Measurements from ENCODE around the gene ODAD2.
"Not testable (repeated sequence)": the region's sequence is repeated elsewhere in the genome, so short reads cannot be mapped to it uniquely, and the experiment has no call there.

The ODAD2 gene

DNA sequence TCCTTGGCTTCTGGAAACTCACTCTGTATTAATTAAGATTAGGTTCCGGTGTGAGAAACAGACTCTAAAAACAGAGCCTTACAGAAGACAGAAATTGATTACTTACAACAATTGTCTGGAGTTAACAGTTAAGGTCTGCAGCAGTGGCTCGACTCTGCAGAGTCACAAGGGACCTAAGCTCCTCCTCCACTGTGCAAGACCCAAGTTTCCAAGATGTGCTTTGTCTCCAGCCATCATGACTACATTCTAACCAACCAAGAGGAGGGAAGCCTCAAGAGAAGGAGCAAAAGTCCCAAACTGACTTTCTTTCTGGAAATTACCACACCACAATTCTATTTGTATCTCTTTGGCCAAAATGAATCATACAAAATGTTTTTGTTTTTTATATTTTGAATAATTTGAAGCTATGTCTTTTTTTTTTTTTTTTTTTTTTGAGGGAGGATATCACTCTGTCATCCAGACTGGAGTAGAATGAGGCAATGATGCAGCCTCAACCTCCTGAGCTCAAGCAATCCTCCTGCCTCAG, 14.2 kb upstream of the ODAD2 start:
- no peaks in the 10 kb centered on the region for H3K36me3 ChIP-seq (ENCODE audit: insufficient read depth, low read length)
- H3K4me3 ChIP-seq: no peak overlapping the region
- no peak overlapping the region for H3K9ac ChIP-seq (ENCODE audit: insufficient read length)
- no peak overlapping the region for H3K27ac ChIP-seq
- H3K9me3 ChIP-seq (ENCODE audit: low read depth, low read length): no peaks in the 10 kb centered on the region
- DNase-seq (ENCODE audit: low read depth, low spot score): no peak
- no peak for TF ChIP-seq EZH2 (IDR thresholded peaks at IDR 0.05)
- TF ChIP-seq POLR2AphosphoS5 (IDR thresholded peaks at IDR 0.05; ENCODE audit: borderline replicate concordance, low read depth, low read length): no peak
- no peak for TF ChIP-seq FOXP2 (optimal IDR thresholded peaks at IDR 0.05; ENCODE audit: control extremely low read depth, extremely low read length, insufficient read depth)

DNA sequence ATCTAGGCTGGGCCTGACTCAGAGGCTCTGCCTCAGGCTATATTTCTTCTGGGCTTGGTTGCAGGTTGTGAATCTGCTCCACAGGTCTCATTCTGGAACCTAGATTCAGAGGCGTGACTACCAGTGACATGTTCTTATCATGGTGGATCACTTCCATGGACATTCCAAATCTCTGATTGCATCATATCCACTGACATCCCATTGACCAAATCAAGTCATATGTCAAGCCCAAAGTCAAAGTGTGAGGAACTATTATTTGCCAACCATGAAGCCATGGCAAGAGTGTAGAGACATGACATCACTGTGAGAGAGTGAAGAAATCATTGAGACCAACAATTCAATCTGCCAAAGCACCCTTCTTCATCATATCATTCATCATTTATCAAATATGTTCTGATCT, 11.9 kb upstream of the ODAD2 start:
- no peaks in the 10 kb centered on the region for H3K9me3 ChIP-seq (ENCODE audit: low read depth, low read length)
- H3K27ac ChIP-seq: no peak overlapping the region
- H3K4me3 ChIP-seq: no peak overlapping the region
- no peak for DNase-seq (ENCODE audit: low read depth, low spot score)
- H3K9ac ChIP-seq (ENCODE audit: insufficient read length): no peak overlapping the region
- no peaks in the 10 kb centered on the region for H3K36me3 ChIP-seq (ENCODE audit: insufficient read depth, low read length)
- TF ChIP-seq FOXP2 (optimal IDR thresholded peaks at IDR 0.05; ENCODE audit: control extremely low read depth, extremely low read length, insufficient read depth): no peak
- TF ChIP-seq EZH2 (IDR thresholded peaks at IDR 0.05): no peak
- no peak for TF ChIP-seq POLR2AphosphoS5 (IDR thresholded peaks at IDR 0.05; ENCODE audit: borderline replicate concordance, low read depth, low read length)

DNA sequence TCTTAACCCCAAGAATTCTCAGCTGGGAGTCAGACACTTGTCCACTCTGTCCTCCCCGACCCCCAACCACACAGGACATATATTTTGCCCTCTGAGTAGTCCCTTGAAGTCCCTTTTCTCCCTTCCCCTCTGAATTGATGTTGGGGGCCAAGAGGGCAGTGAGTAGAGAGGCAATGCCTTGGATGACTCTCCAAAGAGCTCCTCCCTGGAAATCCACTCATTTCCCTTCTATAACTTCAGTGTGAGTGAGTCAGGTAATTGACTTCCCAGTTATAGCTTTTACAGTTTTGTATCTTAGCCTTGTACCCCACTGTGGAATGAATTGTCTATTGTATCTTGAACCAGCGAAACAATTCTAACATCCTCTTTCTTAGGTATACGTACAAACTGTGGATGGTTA, 9.2 kb upstream of the ODAD2 start:
- no peak for DNase-seq (ENCODE audit: low read depth, low spot score)
- no peak overlapping the region for H3K9ac ChIP-seq (ENCODE audit: insufficient read length)

GRCh38 chr10:28001353-28001752, 2.5 kb upstream of the ODAD2 start:
- H3K36me3 ChIP-seq (ENCODE audit: insufficient read depth, low read length): no peaks in the 10 kb centered on the region
- no peak for DNase-seq (ENCODE audit: low read depth, low spot score)
- H3K9me3 ChIP-seq (ENCODE audit: low read depth, low read length): no peaks in the 10 kb centered on the region
- no peak overlapping the region for H3K27ac ChIP-seq
- no peak overlapping the region for H3K9ac ChIP-seq (ENCODE audit: insufficient read length)
- H3K4me3 ChIP-seq: no peak overlapping the region
- TF ChIP-seq EZH2 (IDR thresholded peaks at IDR 0.05) (no peak), POLR2AphosphoS5 (IDR thresholded peaks at IDR 0.05; ENCODE audit: borderline replicate concordance, low read depth, low read length) (no peak), FOXP2 (optimal IDR thresholded peaks at IDR 0.05; ENCODE audit: control extremely low read depth, extremely low read length, insufficient read depth) (no peak)

More for the DNA sequence above, 9.2 kb upstream of the ODAD2 start:
- TF ChIP-seq EZH2 (IDR thresholded peaks at IDR 0.05) (no peak), POLR2AphosphoS5 (IDR thresholded peaks at IDR 0.05; ENCODE audit: borderline replicate concordance, low read depth, low read length) (no peak), FOXP2 (optimal IDR thresholded peaks at IDR 0.05; ENCODE audit: control extremely low read depth, extremely low read length, insufficient read depth) (no peak)
- Histone ChIP-seq H3K9me3 (ENCODE audit: low read depth, low read length) (no peaks in the 10 kb centered on the region), H3K36me3 (ENCODE audit: insufficient read depth, low read length) (no peaks in the 10 kb centered on the region), H3K27ac (no peak overlapping the region), H3K4me3 (no peak overlapping the region)

- H3K9me3 ChIP-seq (ENCODE audit: low read depth, low read length): no peaks in the 10 kb centered on the region
- H3K9ac ChIP-seq (ENCODE audit: insufficient read length): peak overlapping the region; percentile 75
- no peak overlapping the region for H3K27ac ChIP-seq
- no peaks in the 10 kb centered on the region for H3K36me3 ChIP-seq (ENCODE audit: insufficient read depth, low read length)
- peak overlapping the region; percentile 84 for H3K4me3 ChIP-seq
- no peak for DNase-seq (ENCODE audit: low read depth, low spot score)
- no peak for TF ChIP-seq EZH2 (IDR thresholded peaks at IDR 0.05)
- no peak for TF ChIP-seq FOXP2 (optimal IDR thresholded peaks at IDR 0.05; ENCODE audit: control extremely low read depth, extremely low read length, insufficient read depth)
- no peak; the same call in 1 of the 2 replicates for TF ChIP-seq POLR2AphosphoS5 (IDR thresholded peaks at IDR 0.05; ENCODE audit: borderline replicate concordance, low read depth, low read length)
Measured at GRCh38 chr10:27998178-27998953, 513 bp downstream of the ODAD2 start.

DNA sequence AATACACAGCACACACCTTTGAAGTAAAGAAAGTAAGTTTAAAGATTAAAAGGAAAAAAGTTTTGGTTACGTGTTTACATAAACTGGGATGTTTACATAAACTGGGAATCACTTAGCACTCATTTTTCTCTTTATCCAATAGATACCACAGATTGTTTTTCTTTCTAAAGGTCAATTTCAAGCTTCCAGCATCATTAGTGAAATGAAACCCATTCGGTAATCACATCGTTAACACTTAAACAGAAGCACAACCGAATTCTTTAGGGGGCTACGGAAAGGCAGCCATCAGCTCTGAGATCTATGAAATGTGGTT, 1.1 kb downstream of the ODAD2 start:
- Histone ChIP-seq H3K36me3 (ENCODE audit: insufficient read depth, low read length) (no peaks in the 10 kb centered on the region), H3K9ac (ENCODE audit: insufficient read length) (peak overlapping the region; percentile 75), H3K4me3 (peak overlapping the region; percentile 84), H3K9me3 (ENCODE audit: low read depth, low read length) (no peaks in the 10 kb centered on the region), H3K27ac (no peak overlapping the region)
- TF ChIP-seq FOXP2 (optimal IDR thresholded peaks at IDR 0.05; ENCODE audit: control extremely low read depth, extremely low read length, insufficient read depth): no peak
- no peak for DNase-seq (ENCODE audit: low read depth, low spot score)

DNA sequence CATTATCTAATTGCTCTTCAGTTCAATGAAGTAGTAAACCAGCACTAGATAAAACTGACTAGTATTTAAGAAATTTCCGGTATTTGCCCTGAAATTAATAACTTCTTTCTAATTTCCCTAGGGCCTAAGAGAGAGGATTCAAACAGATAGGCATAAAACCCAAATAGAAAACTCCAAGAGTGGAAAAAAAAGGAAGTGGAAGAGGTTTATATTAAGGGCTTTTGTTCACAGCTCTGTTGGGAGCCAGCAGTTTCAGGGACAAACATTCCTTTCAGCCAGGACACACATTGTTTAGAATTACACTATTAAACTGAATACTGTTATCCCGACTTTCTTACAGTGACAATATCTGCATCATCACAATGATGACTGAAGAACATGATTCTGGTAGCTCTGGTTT, 3.6 kb downstream of the ODAD2 start:
- no peak overlapping the region for H3K4me3 ChIP-seq
- no peaks in the 10 kb centered on the region for H3K36me3 ChIP-seq (ENCODE audit: insufficient read depth, low read length)
- no peaks in the 10 kb centered on the region for H3K9me3 ChIP-seq (ENCODE audit: low read depth, low read length)
- no peak overlapping the region for H3K9ac ChIP-seq (ENCODE audit: insufficient read length)
- H3K27ac ChIP-seq: no peak overlapping the region
- TF ChIP-seq POLR2AphosphoS5 (IDR thresholded peaks at IDR 0.05; ENCODE audit: borderline replicate concordance, low read depth, low read length) (no peak), FOXP2 (optimal IDR thresholded peaks at IDR 0.05; ENCODE audit: control extremely low read depth, extremely low read length, insufficient read depth) (no peak), EZH2 (IDR thresholded peaks at IDR 0.05) (no peak)
- no peak for DNase-seq (ENCODE audit: low read depth, low spot score)

GRCh38 chr10:27989357-27989756, 9.5 kb downstream of the ODAD2 start:
- H3K27ac ChIP-seq; H3K9me3 ChIP-seq (ENCODE audit: low read depth, low read length); H3K36me3 ChIP-seq (ENCODE audit: insufficient read depth, low read length); H3K4me3 ChIP-seq; H3K9ac ChIP-seq (ENCODE audit: insufficient read length); DNase-seq (ENCODE audit: low read depth, low spot score): not testable (repeated sequence)

GRCh38 chr10:27986821-27987220, 12.1 kb downstream of the ODAD2 start:
- no peak for TF ChIP-seq POLR2AphosphoS5 (IDR thresholded peaks at IDR 0.05; ENCODE audit: borderline replicate concordance, low read depth, low read length)
- Histone ChIP-seq H3K36me3 (ENCODE audit: insufficient read depth, low read length) (no peaks in the 10 kb centered on the region), H3K27ac (no peak overlapping the region), H3K9me3 (ENCODE audit: low read depth, low read length) (no peaks in the 10 kb centered on the region), H3K9ac (ENCODE audit: insufficient read length) (no peak overlapping the region), H3K4me3 (no peak overlapping the region)
- DNase-seq (ENCODE audit: low read depth, low spot score): no peak
